Measurements from ENCODE around the gene OR2V2.
A peak's percentile ranks its signal among the peaks of the same experiment; 100 is the strongest.
"Not testable (repeated sequence)": the region's sequence is repeated elsewhere in the genome, so short reads cannot be mapped to it uniquely, and the experiment has no call there.

Gene OR2V2

DNA sequence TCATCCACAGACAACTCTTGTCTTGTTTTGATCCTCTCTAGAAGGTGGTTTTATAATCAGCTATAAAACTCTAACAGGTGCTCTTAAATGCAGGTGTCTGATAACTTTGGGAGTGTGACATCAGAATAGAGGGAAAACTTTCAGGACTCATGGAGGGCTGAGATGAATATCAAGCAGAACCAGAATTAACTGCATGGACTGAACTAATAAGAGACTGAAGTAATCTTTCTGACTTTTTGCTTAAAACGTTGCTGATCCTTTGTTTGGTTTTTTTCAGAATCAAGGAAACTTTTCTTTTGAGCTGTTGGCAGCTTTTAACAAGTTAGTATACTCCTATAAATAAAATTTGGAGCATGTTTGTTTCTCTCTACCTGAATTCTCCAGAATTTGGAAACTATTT, 2.3 kb upstream of the OR2V2 start:
- DNase-seq: no peak

DNA sequence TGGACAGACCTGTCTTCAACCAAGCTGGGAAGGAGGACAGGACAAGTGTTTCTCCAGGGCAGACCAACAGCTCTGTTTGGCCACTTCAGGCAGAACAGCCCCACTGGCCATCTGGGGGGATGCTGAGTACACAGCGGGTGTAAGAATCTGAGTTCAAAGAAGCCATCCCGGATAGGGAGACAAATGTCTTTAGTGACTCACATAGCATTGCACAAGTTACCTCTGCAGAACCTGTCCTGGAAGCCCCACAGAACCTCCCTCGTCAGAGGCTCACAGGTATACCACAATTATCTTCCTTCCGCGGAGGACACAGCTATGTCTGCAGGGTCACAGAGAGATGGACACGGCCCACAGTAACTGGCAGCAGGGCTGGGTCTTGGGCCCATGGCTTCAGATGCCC, 2.0 kb downstream of the OR2V2 start:
- DNase-seq: no peak

DNA sequence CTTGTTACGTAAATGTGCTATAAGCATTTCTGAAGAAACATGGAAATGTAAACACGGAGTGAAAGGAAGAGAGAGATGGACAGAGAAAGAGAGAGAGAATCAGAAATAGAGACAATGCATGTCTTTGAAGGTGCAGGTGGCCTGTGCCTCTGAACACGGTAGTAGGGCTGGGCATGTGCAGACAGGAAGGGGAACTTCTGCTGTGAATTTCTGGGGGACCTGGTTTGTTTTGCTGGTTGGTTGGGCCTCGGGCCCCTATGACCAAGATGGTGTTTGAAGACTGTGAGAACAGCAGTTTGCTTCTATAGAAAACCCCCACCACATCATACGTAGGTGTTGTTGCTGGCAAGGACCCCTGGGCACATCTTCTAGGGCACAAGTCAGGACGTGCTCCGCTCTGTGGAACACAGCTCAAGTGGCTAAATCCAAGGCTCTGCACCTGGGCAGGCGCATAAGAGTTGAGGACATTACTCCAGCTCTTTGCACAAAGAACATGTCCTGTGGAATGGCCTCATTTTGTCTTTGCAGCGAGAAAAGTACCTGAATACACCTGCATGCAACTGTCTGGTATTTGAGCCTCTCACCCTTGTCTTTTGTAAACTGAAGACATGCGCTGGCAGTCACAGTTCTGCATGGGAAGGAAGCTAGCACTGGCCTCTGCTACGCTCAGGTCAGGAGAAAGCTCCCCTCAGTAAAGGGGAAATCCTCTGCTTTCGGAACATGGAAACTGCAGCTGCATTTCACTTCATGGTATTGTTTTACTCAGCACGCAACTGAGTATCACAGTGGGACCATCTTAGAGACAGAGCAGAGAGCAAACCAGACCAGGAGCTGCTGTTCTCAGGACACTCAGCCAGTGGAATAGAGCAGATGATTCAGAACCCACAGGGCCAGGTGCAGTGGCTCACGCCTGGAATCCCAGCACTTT, 2.7 kb downstream of the OR2V2 start:
- DNase-seq: no peak

DNA sequence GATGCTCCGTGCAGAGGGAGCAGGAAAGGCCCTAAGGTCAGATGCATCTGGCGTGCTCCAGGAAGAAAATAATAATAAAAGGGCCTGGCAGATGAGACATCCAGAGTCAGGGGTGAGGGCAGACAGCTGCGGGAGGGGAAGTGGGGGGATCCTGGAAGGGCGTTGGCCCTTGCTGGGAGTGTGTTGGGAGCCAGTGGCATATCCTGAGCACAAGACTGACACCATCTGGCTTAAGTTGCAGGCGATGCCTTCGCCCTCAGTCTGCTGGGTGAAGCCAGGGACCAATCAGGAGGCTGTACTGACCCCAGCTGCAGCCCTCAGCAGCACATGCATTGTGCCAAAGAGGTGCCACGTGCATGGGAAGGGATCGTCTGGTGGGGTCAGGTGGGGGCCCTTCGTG, 3.8 kb downstream of the OR2V2 start:
- DNase-seq: no peak

DNA sequence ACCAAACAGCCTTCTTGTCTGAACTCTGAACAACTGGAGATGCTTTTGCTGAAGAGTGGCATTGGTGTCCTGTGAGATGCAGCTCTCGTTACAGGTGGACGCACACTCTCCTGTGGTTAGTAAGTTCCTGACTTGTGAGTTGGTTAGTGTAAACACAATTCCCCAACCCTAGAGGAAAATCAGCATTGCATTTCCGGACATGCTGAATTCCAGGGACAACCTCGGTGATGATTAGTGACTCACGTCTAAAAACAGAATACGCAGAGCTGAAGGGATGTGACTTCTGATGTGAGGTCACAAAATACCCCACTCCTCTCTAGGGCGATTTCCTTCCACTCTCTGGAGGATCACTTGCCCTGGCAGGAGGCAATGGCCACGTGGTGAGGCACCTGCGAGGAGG, 5.0 kb downstream of the OR2V2 start:
- DNase-seq: no peak

DNA sequence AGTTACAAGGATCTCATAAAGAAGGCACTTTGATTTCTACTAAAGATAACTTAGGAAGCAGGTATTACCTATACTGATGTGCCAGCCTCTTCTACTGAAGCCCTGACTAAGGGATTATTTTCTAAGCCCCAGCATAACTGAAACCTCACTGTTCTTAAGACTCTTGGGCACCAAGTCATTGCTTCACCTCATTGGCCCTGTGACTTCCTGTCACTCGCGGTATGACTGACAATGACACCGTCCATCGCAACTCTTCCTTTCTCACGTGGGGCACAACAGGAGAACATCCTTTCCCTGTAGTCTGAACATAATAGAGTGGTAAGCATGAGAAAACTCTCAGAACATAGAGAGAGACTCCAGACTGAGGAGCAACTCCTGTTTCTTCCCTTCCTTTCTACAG, 6.4 kb downstream of the OR2V2 start:
- DNase-seq: no peak

DNA sequence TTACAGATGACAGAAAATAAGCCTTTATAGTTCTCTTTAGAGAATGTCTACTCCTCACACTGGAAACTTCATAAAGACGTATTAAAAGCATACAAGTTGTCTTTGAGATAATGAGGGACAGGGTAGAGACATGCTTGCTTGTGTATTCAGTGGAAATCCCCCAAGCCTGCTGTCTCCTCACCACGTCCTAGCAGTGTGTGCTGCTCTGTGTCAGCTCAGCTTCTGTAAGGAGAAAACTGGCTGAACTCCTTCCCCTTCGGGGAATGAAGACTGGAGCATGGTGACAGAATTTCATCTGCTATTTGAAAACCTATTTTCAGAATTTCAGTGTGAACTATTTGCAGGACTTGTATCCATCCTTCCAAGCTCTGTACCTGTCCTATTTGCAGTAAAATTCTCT, 9.4 kb downstream of the OR2V2 start:
- DNase-seq: no peak

DNA sequence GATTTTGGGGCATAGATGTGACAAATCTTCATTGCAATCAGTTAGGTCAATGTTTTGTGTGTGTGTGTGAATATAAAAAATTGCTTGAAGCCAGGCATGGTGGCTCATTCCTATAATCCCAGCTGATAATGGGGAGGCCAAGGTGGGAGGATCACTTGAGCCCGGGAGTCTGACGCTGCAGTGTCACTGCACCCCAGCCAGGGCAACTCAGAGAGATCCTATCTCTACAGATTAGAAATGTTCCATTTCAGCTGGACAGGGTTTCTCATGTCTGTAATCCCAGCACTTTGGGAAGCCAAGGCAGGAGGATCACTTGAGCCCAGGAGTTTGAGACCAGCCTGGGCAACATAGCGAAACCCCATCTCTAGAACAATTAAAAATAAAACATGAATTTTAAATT, 11.5 kb downstream of the OR2V2 start:
- DNase-seq: no peak

DNA sequence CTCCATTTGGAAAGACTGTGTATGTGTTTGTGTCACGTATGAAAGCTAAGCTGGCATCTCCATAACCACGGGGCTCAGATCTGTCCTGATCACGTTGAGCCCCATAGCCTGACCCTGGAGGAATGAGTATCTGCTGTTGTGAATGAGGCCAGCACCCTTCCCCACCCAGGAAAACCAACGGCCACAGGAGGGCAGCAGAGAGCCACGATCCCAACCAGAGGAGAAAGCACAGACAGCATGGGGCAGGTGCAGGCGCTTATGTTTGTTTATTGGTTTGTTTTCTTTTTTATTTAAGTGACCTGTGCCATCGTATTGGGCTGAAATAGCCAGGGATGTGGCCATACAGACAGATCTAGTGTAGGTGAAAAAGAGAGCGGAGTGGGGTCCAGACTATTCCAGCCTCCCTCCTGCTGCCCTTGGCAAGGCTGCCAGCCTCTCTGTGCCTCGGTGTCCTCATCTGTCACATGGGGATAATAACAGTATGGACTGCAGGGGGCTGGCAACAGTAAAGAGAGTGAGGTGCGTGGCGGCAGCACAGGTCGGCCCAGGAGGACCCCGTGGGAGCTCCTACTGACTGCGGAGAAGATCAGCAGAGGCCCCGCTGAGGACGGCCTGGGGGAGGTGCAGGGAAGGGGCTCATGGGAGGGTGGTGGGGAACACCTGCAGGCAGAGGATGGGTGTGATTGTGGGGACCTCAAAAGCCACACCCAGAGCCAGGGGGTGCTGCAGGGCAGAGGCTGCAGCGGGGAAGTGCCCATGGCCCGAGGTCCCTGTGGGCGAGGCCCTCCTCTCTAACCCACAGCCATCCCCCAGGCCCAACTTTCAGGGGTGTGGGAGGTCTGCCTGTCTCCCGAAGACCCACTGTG, 12.1 kb downstream of the OR2V2 start:
- peak; percentile 49 to 96 for DNase-seq

DNA sequence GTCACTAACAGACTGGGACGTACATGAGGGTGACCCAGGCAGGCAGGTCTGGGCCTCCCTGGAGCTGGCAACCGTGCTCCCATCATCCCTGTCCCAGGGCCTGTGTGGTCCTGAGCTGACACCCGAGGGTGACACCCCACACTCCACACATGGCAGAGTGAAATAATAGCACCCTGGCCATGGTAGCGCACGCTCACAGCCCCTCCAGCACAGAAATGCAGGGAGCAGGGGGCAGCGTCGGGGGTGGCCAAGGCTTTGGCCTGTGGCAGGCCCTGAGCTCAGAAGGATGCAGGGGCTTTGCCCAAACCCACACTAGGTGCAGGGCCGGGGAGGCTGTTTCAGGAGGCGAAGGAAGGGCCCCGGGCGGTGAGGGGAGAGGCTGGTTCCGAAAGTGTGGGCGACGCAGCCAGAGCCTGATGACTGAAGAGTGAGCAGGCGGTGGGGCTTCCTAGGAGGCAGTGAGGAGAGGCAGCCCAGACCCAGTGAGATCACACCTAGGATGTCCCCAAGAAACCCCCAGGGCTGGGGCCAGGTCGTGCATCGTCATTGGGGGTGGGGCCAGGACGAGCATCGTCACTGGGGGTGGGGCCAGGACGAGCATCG, 12.9 kb downstream of the OR2V2 start:
- peak; percentile 14 to 34 for DNase-seq

DNA sequence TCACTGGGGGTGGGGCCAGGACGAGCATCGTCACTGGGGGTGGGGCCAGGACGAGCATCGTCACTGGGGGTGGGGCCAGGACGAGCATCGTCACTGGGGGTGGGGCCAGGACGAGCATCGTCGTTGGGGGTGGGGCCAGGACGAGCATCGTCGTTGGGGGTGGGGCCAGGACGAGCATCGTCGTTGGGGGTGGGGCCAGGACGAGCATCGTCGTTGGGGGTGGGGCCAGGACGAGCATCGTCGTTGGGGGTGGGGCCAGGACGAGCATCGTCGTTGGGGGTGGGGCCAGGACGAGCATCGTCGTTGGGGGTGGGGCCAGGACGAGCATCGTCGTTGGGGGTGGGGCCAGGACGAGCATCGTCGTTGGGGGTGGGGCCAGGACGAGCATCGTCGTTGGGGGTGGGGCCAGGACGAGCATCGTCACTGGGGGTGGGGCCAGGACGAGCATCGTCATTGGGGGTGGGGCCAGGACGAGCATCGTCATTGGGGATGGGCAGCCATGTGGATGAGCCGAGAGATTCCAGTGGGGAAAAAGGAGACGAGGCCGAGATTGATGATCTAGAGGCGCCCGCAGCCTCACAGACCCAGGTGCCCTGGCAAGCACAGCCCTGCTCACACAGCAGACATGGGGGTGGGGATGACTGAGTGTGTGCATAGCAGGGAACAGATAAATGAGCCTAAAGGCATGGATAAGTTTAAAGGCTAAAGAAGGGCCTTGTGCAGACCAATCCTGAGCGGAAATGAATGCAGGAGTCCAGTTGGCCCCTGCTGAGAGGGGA, 13.6 kb downstream of the OR2V2 start:
- not testable (repeated sequence) for DNase-seq

DNA sequence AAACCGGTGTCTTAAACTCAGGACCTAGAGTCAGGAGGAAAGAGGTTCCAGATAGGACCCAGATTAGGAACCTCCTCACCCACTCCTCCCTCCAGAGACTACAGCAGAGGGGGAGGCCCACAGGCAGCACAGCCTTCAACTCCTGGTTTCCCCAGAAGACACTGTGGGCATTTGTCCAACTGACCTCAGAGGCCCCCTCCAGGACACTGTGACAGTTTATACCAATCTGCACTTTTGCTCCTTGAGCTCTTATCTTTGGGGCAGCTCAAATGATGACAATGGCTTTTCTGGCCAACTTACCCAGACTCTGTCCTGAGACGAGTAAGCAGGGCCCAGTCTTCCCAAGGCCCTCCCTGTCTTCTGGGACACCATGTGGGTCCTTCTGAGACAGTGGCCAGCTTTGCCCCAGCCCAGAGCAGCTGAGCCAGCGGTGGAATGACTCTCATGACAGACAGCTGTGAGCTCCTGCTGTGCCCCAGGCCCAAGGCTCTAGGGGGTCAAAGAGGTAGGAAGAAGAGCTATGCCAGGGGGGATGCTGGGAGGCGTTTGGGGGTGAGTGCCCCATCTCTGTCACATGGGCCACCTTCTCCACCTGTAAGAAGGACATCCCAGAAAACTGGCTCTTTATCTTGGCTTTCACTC, 14.3 kb downstream of the OR2V2 start:
- no peak for DNase-seq

DNA sequence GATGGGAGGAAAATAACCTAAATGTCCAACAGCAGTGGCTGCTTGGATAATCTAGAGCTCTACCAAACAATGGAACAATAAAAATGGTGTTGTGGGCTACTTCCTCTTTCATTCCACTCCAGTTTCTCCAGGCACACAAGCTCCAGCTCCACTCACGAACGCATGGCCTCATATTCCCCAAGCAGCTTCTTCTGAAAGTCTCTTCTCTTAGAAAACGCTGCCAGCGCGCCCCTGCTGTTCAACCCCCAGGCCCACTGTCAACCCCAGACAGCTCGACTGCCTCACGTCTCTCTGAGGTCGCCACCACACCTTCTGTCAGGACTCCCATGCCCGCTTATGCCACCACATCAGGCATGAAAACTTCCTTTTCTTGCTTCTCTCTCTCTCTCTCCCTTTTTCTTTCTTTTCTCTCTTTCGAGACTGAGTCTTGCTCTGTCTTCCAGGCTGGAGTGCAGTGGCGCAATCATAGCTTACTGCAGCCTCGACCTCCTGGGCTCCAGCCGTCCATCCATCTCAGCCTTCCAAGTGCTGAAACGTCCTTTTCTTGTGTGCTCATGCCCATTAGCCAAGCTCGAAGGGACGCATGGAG, 16.2 kb downstream of the OR2V2 start:
- DNase-seq: no peak

DNA sequence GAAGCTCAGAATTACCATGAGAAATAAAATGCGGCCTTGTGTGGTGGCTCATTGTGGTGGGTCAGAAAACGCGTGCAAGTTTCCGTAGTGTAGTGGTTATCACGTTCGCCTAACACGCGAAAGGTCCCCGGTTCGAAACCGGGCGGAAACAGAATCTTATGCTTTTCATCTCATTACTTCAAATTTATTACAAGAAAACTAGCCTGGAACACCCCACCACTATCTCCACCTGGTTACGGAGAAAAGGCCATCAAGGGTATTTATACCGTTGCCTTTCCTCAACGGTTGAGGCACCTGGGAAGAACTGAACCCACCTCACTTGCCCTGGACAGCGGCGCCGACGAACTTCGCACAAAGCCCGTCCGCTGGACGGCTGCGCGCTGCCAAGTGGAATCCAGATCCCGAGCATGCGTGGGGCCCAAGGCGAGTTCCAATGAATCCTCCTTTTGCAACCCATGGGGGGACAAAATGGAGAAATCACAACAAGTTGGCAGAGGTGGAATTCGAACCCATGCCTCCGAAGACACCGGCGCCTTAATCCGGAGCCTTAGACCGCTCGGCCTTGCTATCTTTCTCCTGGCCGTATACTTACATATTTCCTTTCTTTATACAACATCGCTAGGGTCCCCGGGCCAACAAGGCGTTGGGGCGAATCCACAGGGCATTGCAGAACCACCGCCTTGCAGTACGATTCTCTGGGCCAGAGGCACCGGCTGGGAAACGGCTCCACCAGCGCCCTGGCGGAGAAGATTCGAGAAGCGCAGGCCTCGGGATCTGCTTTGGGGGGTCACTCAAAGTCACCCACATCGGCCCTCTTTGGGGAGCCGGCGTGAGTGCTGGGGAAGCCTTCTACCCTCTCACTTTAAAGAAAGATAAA, 16.9 kb downstream of the OR2V2 start:
- DNase-seq: no peak

DNA sequence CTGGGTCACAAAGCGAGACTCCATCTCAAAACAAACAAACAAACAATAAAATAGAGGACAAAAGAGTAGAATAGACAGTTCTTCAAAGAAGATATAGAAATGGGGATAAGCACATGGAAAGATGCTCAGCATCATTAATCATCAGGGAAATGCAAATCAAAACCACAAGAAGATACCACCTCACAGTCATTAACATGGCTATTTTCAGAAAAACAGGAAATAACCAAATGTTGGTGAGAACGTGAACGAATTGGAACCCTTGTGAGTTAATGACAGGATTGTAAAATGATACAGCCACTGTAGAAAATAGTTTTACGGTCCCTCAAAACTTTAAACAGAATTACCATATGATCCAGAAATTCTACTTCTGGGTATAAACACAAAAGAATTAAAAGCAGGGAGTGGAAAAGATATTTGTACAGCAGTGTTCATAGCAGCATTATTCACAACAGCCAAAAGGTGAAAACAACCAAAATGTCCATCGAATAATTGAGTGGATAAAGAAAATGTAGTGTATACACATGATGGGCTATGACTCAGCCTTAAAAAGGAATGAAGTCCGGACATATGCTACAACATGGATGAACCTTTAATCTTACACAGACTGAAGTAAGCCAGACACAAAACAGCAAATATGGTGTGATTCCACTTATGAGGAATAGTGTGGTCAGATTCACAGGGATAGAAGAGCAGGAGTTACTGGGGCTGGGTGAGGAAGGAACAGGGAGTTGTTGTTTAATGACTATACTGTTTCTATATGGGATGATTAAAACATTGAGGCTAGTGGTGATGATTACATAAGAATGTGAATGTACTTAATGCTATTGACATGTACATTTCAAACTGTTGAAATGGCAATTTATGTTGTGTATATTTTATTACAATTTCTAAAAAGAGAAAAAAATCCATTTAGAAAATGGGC, 19.7 kb downstream of the OR2V2 start:
- DNase-seq: no peak

DNA sequence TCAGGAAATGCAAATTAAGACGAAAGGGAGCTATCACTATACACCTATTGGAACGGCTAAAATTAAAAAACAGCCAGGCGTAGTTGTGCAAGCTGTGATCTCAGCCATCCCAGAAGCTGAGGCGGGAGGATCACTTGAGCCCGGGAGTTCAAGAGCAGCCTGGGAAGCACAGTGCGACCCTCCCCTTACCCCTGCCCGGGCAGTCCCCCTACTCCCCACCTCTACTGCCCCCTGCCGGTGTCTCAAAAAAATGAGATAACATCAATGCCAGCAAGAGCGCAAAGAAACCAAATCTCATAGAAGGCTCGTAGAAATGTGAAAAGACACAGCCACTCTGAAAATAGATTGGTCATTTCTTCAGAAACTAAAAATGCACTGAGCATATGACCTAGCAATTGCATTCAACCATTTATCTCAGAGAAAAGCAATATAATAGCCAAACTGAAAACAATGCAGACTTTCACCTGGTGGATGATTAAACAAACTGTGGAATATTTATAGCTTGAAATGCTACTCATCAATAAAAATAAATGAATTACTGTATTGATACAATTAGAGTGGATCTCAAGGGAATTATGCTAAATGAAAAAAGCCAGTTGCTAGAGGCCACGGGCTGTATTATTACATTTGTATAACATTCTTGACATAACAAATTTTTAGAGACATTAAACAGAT, 20.6 kb downstream of the OR2V2 start:
- DNase-seq: no peak

DNA sequence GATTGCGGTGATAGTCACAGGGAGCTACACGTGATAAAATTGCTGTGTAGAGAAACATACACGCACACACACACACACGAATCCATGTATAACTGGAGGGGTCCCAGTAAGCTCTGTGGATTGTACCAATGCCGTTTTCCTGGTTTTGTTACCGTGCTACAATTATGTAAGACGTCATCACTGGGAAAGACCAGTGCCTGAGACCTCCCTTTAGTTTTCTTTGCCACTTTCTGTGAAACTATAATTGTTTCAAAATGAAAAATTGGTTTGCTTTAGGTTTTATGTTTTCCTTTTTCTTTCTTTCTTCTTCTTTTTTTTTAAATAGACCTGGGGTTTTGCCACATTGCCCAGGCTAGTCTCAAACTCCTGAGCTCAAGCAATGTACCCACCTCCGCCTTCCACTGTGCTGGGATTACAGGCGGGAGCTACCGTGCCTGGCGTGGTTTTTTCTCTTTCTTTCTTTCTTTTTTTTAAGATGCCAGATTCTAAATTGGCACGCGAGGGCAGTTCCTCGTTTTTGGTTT, 21.3 kb downstream of the OR2V2 start:
- no peak for DNase-seq

DNA sequence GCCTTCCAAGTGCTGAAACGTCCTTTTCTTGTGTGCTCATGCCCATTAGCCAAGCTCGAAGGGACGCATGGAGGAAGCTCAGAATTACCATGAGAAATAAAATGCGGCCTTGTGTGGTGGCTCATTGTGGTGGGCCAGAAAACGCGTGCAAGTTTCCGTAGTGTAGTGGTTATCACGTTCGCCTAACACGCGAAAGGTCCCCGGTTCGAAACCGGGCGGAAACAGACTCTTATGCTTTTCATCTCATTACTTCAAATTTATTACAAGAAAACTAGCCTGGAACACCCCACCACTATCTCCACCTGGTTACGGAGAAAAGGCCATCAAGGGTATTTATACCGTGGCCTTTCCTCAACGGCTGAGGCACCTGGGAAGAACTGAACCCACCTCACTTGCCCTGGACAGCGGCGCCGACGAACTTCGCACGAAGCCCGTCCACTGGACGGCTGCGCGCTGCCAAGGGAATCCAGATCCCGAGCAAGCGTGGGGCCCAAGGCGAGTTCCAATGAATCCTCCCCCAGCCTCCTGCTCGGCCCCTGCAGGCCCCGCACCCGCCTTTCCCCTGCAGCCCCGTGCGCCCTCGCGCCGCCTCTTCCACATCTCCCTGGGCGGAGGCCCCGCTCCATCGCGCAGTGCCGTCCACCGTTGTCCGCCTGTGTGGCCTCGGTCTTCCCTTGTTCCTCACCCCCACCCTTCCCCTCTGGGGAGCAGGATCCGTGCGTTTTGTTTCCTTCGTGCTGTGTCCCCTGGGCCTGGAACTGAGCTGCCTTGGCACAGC, 22.3 kb downstream of the OR2V2 start:
- peak in 1 of 2 donors; percentile 32 for DNase-seq

Data from inflammatory macrophage treated with lipopolysaccharide for 1 hour (primary cell).